LNCAP (cell line): ENCODE measurements around the gene DOCK7.

Experiments
- TF ChIP-seq, protein P1 (sequence below): fragments of 450-650 bp; IDR thresholded peaks from 2 replicates; pipeline ENCODE4 v1.5.1; 2017; ENCODE audit warnings: mild to moderate bottlenecking

Gene DOCK7

DNA sequence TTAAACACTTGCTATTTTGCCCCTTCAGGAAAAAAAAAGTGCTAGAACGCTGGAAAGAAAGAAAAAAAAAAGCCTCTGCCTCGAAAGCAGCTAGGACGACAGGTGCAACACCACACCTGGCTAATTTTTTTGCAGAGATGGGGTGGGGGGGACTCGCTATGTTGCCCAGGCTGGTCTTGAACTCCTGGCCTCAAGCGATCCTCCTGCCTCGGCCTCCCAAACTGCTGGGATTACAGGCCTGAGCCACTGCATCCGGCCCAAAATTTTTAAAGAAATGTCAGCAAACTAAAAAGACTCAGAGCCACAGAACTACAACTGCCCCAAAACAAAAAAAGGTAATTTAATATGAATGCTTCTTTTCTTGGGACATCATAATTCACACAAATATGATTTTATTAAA, 1.4 kb downstream of the DOCK7 start:
- TF ChIP-seq, protein P1, sequence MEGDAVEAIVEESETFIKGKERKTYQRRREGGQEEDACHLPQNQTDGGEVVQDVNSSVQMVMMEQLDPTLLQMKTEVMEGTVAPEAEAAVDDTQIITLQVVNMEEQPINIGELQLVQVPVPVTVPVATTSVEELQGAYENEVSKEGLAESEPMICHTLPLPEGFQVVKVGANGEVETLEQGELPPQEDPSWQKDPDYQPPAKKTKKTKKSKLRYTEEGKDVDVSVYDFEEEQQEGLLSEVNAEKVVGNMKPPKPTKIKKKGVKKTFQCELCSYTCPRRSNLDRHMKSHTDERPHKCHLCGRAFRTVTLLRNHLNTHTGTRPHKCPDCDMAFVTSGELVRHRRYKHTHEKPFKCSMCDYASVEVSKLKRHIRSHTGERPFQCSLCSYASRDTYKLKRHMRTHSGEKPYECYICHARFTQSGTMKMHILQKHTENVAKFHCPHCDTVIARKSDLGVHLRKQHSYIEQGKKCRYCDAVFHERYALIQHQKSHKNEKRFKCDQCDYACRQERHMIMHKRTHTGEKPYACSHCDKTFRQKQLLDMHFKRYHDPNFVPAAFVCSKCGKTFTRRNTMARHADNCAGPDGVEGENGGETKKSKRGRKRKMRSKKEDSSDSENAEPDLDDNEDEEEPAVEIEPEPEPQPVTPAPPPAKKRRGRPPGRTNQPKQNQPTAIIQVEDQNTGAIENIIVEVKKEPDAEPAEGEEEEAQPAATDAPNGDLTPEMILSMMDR = no peak

DNA sequence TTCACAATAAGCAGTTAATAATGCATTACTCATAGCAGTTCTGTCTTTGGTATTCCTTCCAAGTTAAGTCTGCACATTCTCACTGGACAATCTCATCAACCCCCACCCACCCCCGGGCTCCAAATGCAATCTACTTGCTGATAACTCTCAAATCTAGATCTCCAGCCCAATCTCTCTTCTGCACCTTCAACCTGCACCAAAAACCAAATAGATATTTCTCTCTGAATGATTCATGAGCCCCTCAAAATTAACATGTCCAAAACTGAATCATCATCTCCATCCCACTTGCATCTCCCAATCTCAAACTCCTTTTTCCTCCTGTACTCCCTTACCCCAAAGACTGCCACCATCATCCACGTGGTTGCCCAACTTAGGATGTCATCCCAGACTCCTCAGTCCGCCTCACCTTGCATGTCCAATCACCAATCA, 2.7 kb downstream of the DOCK7 start:
- TF ChIP-seq, protein P1 = no peak

DNA sequence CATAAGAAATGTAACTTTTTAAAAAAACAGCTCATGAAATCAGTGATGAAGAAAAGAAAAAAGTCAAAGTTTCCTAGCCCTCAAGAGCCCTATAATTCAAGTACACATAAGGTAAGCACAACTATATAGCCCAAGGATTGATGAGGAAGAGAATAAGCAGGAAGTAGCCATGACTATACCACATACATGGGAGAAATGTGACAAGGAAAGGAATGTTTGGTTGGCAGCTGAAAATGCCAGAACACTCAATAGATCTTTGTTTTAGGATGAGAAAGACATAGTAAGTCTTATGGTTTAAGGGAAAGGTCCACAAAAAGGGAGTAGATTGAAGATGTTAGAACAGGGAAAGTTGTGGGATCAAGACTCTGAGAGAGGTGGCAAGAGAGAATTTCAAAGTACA, 5.7 kb downstream of the DOCK7 start:
- TF ChIP-seq, protein P1 = no peak

DNA sequence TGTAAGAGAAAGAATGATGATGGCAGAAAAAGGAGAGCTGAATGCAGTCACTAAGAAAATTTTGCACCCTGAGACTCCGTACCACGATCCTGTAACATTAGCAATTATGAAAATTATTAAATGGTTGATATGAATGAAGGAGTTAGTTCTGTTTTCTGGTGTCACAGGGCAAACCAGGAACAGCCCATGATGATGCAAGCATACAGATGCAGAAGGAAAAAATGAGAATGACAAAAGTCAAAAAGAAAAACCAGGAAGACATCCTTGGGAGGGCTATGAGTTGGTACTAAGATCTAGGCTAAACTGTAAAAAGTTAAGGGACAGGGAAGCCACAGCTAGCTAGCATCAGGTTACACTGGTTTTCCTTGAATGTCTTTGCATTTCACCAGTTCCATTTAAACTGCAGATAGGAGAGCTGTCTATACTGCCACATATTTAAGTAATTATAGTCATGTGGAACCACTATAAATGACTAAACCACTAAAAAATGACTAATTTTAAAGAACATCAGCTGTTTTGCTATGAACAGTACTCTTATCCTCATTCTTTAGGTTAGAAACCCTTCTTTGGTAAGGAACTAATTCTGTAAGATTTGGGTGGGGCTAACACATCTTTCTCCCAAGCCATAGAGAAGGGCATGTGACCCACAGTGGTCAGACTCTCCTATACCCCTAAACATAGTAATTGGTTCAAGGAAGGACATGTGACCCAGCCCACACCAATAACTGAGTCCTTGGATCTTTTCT, 11.4 kb downstream of the DOCK7 start:
- TF ChIP-seq, protein P1 = no peak

DNA sequence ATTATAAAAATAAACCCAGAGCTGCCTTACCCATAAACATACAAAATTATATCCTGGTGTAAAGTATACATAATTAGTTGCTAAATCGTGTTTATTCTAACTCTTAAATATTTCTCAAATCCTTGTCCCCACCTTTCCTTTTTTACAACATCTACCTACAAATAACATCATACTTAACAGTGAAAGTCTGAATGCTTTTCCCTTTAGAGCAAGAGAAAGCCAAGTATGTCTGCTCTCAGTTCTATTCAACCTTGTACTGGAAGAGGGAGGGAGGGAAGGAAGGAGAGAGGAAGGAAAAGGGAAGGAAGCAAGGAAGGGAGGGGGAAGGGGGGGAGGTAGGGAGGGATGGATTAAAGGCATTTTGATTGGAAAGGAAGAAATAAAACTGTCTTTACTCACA, 14.6 kb downstream of the DOCK7 start:
- TF ChIP-seq, protein P1 = no peak

DNA sequence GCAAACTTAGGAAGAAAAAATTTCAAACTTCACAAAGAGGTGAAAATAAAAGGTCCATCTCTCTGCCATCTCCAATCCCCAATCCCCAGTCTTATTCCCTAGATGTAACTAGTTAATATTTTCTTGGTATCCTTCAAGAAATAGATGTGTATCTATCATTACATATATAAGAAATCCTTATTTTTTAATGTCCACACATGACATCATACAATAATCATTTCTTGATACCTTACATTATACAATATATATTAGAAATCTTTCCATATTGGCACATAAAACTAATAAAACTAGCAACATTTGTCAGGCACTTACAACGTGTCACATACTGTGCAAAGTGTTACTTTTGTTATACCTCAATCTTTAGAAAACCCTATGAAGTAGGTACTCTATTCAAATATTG, 16.2 kb downstream of the DOCK7 start:
- TF ChIP-seq, protein P1 = no peak

DNA sequence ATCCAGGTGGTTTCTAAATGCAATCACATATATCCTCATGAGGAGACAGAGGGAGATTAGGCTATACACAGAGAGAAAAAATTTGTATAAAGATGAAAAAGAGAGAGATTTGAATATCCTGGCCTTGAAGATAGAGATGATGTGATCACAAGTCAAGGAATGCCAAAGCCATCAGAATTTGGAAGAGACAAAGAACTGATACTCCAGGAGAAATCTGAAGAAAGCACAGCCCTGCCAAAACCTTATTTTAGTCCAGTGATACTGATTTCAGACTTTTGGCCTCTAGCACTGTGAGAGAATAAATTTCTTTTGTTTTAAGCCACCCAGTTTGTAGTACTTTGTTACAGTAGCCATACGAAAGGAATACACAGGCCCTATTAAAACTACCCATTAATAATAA, 33.4 kb downstream of the DOCK7 start:
- TF ChIP-seq, protein P1 = no peak

DNA sequence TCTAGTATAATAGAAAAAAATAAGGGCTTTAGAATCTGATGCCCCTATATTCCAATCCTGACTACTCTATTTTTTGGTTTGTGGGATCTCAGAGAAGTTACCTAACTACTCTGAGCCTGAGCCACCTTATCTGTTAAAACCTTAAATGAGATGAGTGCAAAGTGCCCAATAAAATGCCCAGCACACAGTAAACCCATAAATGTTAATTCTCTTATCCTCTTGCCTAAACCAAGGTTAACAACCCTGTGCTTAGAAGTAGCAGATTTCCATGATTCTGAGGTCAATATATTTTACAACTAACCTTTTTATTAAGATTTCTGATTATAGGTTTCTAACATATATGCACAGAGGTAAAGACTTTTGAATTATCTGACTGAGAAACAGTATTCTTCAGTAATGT, 35.8 kb downstream of the DOCK7 start:
- TF ChIP-seq, protein P1 = no peak
